HCT116 (cell line): ENCODE results near the gene PRICKLE2.

Experiments
- CTCF ChIP-seq, 3 experiments: fragments of 200-600 bp in 1 of 3; sonication (generic) in 1 of 3; IDR thresholded peaks in 2 of 3; conservative IDR thresholded peaks in 1 of 3; 2 replicates each; pipeline ENCODE4 v1.5.1; 2012 to 2017; ENCODE audit warnings: low read depth in 2 of 3, low read length in 2 of 3, antibody characterized with exemption in 1 of 3, borderline replicate concordance in 1 of 3, control low read depth in 1 of 3, mild to moderate bottlenecking in 1 of 3, mixed read lengths in 1 of 3, mixed run types in 1 of 3, moderate library complexity in 1 of 3; ENCODE audit not compliant: insufficient read depth in 1 of 3
- POLR2A ChIP-seq: IDR thresholded peaks from 2 replicates; pipeline ENCODE4 v1.7.0; 2011; ENCODE audit warnings: borderline replicate concordance; ENCODE audit not compliant: insufficient read depth, insufficient read length; ENCODE audit errors: extremely low read depth

GRCh38 chr3:64073158-64073761, 152.0 kb downstream of the PRICKLE2 start:
- TF ChIP-seq POLR2A (no peak), CTCF (IDR thresholded peaks at IDR 0.05 in 2 of 3, conservative IDR thresholded peaks at IDR 0.05 in 1 of 3; ENCODE audit: borderline replicate concordance in 1 of 3, insufficient read depth in 1 of 3, low read depth in 2 of 3, low read length in 2 of 3) (no peak)
